ENCODE data around the gene CTBP2.

CTBP2 gene

DNA sequence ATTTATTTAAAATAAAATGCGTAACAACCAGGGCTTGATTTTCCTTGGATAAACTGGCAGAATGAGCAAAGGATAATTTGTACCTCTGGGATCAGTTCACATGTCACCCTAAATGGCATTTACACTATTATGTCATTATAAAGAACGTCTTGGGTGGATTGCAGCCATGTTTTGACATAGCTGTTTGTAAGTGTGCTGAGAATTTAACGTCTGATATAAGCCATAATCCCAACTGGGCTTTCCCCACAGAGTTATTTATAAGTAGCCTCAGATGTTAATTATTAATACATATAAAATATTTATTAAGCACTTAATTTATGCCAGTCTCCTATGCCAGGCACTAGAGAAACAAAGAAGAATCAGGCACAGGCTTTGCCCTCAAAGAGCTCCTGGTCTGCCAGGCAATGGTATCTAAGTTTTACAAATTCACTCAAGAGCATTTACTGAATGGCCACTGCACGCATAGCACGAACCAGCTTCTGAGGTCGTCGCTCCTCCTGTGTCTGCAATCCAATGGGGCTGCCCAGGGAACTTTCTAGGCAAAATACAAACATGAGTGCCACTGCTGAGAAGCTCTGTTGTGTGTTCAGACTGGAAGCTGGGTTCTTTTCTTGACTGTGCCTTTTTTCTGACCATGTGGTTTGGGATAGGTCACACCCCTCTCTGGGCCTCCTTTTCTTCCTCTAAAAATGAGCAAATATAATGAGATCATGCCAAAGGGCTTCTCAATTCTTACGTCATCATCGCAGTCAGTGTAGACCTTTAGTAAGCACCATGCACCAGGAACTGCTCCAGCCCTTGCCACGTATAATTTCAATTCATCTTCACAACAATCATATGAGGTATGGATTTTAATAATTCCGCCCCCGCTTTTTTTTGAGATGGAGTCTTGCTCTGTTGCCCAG is 11.3 kb upstream of the CTBP2 start:
- H3K36me3 ChIP-seq (replicated peaks; ENCODE audit: insufficient read depth, low read length) = no peaks in the 10 kb centered on the region
- H2AFZ ChIP-seq (ENCODE audit: low read length) = no peak overlapping the region
- peaks cover 68% of the 10 kb centered on the region for H3K27me3 ChIP-seq (replicated peaks; ENCODE audit: insufficient read depth, low read length)
- no peaks in the 10 kb centered on the region for H3F3A ChIP-seq (ENCODE audit: insufficient read depth, low read length)
- H3K9me2 ChIP-seq (replicated peaks; ENCODE audit: insufficient read depth, low read length) = no peaks in the 10 kb centered on the region
- no peak overlapping the region for H3K4me3 ChIP-seq (ENCODE audit: low read length)
- no peaks in the 10 kb centered on the region for H4K20me1 ChIP-seq (ENCODE audit: insufficient read depth, low read length)
- no peak for DNase-seq
- no peak overlapping the region for H3K4me2 ChIP-seq (ENCODE audit: low read depth, low read length)
- H3K27ac ChIP-seq (ENCODE audit: low read length) = no peak overlapping the region
- H3K4me1 ChIP-seq (ENCODE audit: low read length) = no peaks in the 10 kb centered on the region
- TF ChIP-seq EZH2phosphoT487 (IDR thresholded peaks at IDR 0.05; ENCODE audit: low read length) (no peak), EZH2 (optimal IDR thresholded peaks at IDR 0.05; ENCODE audit: low read depth, low read length) (no peak)
- TF ChIP-seq, protein P1, sequence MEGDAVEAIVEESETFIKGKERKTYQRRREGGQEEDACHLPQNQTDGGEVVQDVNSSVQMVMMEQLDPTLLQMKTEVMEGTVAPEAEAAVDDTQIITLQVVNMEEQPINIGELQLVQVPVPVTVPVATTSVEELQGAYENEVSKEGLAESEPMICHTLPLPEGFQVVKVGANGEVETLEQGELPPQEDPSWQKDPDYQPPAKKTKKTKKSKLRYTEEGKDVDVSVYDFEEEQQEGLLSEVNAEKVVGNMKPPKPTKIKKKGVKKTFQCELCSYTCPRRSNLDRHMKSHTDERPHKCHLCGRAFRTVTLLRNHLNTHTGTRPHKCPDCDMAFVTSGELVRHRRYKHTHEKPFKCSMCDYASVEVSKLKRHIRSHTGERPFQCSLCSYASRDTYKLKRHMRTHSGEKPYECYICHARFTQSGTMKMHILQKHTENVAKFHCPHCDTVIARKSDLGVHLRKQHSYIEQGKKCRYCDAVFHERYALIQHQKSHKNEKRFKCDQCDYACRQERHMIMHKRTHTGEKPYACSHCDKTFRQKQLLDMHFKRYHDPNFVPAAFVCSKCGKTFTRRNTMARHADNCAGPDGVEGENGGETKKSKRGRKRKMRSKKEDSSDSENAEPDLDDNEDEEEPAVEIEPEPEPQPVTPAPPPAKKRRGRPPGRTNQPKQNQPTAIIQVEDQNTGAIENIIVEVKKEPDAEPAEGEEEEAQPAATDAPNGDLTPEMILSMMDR (IDR thresholded peaks at IDR 0.05; ENCODE audit: low read length) = no peak
- H3K9ac ChIP-seq (ENCODE audit: low read length) = no peak overlapping the region
- H3K9me3 ChIP-seq (replicated peaks; ENCODE audit: insufficient read depth, low read length) = no peaks in the 10 kb centered on the region
- no peaks in the 10 kb centered on the region for H3K79me2 ChIP-seq (ENCODE audit: low read length)

DNA sequence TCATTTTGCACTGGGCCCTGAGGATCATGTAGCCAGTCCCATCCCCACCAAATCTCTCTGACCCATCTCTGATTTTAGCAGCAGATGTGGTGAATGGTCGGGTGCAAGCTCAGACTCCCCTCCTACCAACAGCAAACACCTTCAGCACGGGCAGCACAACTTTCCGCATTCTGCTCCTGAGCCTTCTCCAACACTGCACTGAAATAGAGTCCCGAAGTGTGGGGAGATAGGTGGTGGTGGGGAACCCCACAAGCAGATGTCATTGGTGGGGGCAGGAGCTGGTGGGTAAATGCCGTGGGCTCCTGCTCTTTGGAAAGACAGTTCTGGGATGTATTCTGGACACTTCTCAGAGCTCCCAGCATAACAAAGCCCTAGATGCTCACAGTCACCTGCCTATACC is 9.6 kb upstream of the CTBP2 start:
- Histone ChIP-seq H3K4me3 (ENCODE audit: low read length) (no peak overlapping the region), H3K27ac (ENCODE audit: low read length) (no peak overlapping the region), H3K4me2 (ENCODE audit: low read depth, low read length) (no peak overlapping the region), H3K4me1 (ENCODE audit: low read length) (no peaks in the 10 kb centered on the region), H3K9me3 (replicated peaks; ENCODE audit: insufficient read depth, low read length) (no peaks in the 10 kb centered on the region), H4K20me1 (ENCODE audit: insufficient read depth, low read length) (no peaks in the 10 kb centered on the region), H2AFZ (ENCODE audit: low read length) (no peak overlapping the region), H3K36me3 (replicated peaks; ENCODE audit: insufficient read depth, low read length) (no peaks in the 10 kb centered on the region), H3K9me2 (replicated peaks; ENCODE audit: insufficient read depth, low read length) (no peaks in the 10 kb centered on the region), H3K27me3 (replicated peaks; ENCODE audit: insufficient read depth, low read length) (peaks cover 67% of the 10 kb centered on the region), H3F3A (ENCODE audit: insufficient read depth, low read length) (no peaks in the 10 kb centered on the region), H3K9ac (ENCODE audit: low read length) (no peak overlapping the region), H3K79me2 (ENCODE audit: low read length) (no peaks in the 10 kb centered on the region)
- no peak for TF ChIP-seq EZH2 (optimal IDR thresholded peaks at IDR 0.05; ENCODE audit: low read depth, low read length)
- no peak for TF ChIP-seq EZH2phosphoT487 (IDR thresholded peaks at IDR 0.05; ENCODE audit: low read length)
- TF ChIP-seq, protein P1 (IDR thresholded peaks at IDR 0.05; ENCODE audit: low read length) = no peak
- DNase-seq = no peak

DNA sequence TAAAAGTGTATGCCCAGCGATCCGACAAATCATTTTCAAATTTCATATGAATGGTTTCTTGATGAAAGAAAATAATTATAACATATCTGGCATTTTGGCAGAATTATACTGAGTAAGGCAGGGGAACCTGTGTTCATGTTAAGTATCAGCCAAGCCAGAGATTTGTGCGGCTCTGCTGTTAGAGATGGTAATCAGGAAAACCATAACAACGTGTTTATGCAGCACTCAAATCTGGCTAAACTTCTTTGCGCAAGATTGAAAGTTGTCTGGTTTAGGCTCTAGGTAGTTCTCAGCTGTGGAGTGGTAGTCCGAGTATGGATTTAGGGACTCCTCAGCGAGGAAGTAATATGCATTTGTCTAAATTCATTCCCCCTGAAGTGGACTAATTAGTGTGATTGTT is 8.9 kb upstream of the CTBP2 start:
- H3K9me2 ChIP-seq (replicated peaks; ENCODE audit: insufficient read depth, low read length) = no peaks in the 10 kb centered on the region
- TF ChIP-seq, protein P1 (IDR thresholded peaks at IDR 0.05; ENCODE audit: low read length) = no peak
- no peak for TF ChIP-seq EZH2phosphoT487 (IDR thresholded peaks at IDR 0.05; ENCODE audit: low read length)
- TF ChIP-seq EZH2 (optimal IDR thresholded peaks at IDR 0.05; ENCODE audit: low read depth, low read length) = no peak
- no peak overlapping the region for H2AFZ ChIP-seq (ENCODE audit: low read length)
- H3K36me3 ChIP-seq (replicated peaks; ENCODE audit: insufficient read depth, low read length) = no peaks in the 10 kb centered on the region
- no peaks in the 10 kb centered on the region for H3F3A ChIP-seq (ENCODE audit: insufficient read depth, low read length)
- H4K20me1 ChIP-seq (ENCODE audit: insufficient read depth, low read length) = no peaks in the 10 kb centered on the region
- H3K27me3 ChIP-seq (replicated peaks; ENCODE audit: insufficient read depth, low read length) = peaks cover 67% of the 10 kb centered on the region
- no peak overlapping the region for H3K27ac ChIP-seq (ENCODE audit: low read length)
- DNase-seq = no peak
- H3K4me3 ChIP-seq (ENCODE audit: low read length) = no peak overlapping the region
- no peaks in the 10 kb centered on the region for H3K4me1 ChIP-seq (ENCODE audit: low read length)
- H3K9ac ChIP-seq (ENCODE audit: low read length) = no peak overlapping the region
- H3K79me2 ChIP-seq (ENCODE audit: low read length) = no peaks in the 10 kb centered on the region
- H3K9me3 ChIP-seq (replicated peaks; ENCODE audit: insufficient read depth, low read length) = no peaks in the 10 kb centered on the region
- H3K4me2 ChIP-seq (ENCODE audit: low read depth, low read length) = no peak overlapping the region

Data from MM.1S (cell line).